Bronchial epithelial cell (primary cell): ENCODE measurements around the gene SUCNR1. TPM values are rescaled to one million over a fixed set of nuclear protein-coding genes. Genes with fewer than 3 reads are reported as not detected.
A peak's percentile ranks its signal among the peaks of the same experiment; 100 is the strongest.

Source experiments
- DNase-seq: peaks from one replicate; pipeline ENCODE4 v3.0.0-alpha.2; 2010; ENCODE audit warnings: low read depth
- FAIRE-seq: peaks from 2 replicates; lab custom pipeline; 2011; peaks lifted over from hg19 to GRCh38; lab: Jason Lieb, UNC
- H3K27me3 ChIP-seq: 2 replicates; pipeline ENCODE4 v1.5.1; 2011; ENCODE audit warnings: low read length; ENCODE audit not compliant: control insufficient read depth, insufficient read depth
- H3K36me3 ChIP-seq: 2 replicates; pipeline ENCODE4 v1.5.1; 2011; ENCODE audit warnings: low read length; ENCODE audit not compliant: control insufficient read depth, insufficient read depth
- H3K4me3 ChIP-seq: 2 replicates; pipeline ENCODE4 v1.5.1; 2011; ENCODE audit warnings: mild to moderate bottlenecking, low read depth, low read length, control low read depth
- CTCF ChIP-seq: IDR thresholded peaks from 2 replicates; pipeline ENCODE4 v1.5.1; 2011; ENCODE audit warnings: mild to moderate bottlenecking, moderate library complexity, low read length, control low read depth, inconsistent platforms; ENCODE audit not compliant: insufficient read depth, severe bottlenecking
- total RNA-seq: library from RNA; depleted of rRNA; stranded (reverse); fragments of >200 nt; gene quantifications from 2 replicates; pipeline ENCODE4 v1.2.1, GENCODE V29; 2014

The SUCNR1 gene
- total RNA-seq, 1 donor from 2014 or later, result not detected

- no peak for TF ChIP-seq CTCF
- Histone ChIP-seq H3K4me3 (no peak overlapping the region), H3K27me3 (no peaks in the 10 kb centered on the region), H3K36me3 (no peaks in the 10 kb centered on the region)
- FAIRE-seq, result no peak
- DNase-seq, result no peak
These were observed 17.3 kb upstream of the SUCNR1 start for GRCh38 chr3:151856118-151856517.

- DNase-seq (no peak), FAIRE-seq (no peak)
- Histone ChIP-seq H3K36me3 (no peaks in the 10 kb centered on the region), H3K27me3 (no peaks in the 10 kb centered on the region), H3K4me3 (no peak overlapping the region)
- TF ChIP-seq CTCF, result no peak
These were observed 16.8 kb upstream of the SUCNR1 start for GRCh38 chr3:151856641-151857040.

GRCh38 chr3:151859233-151859673 lies 14.2 kb upstream of the SUCNR1 start:
- H3K27me3 ChIP-seq, result no peaks in the 10 kb centered on the region
- no peak overlapping the region for H3K4me3 ChIP-seq
- FAIRE-seq (no peak), DNase-seq (no peak)
- H3K36me3 ChIP-seq, result no peaks in the 10 kb centered on the region
- TF ChIP-seq CTCF, result no peak

GRCh38 chr3:151859905-151860304 lies 13.5 kb upstream of the SUCNR1 start:
- H3K27me3 ChIP-seq, result no peaks in the 10 kb centered on the region
- DNase-seq (no peak), FAIRE-seq (no peak)
- no peak overlapping the region for H3K4me3 ChIP-seq
- H3K36me3 ChIP-seq, result no peaks in the 10 kb centered on the region
- TF ChIP-seq CTCF, result no peak

GRCh38 chr3:151863611-151864010 lies 9.8 kb upstream of the SUCNR1 start:
- Histone ChIP-seq H3K4me3 (no peak overlapping the region), H3K36me3 (no peaks in the 10 kb centered on the region), H3K27me3 (no peaks in the 10 kb centered on the region)
- DNase-seq (no peak), FAIRE-seq (no peak)
- no peak for TF ChIP-seq CTCF

- H3K4me3 ChIP-seq, result no peak overlapping the region
- H3K36me3 ChIP-seq, result no peaks in the 10 kb centered on the region
- FAIRE-seq (no peak), DNase-seq (peak; percentile 87)
- H3K27me3 ChIP-seq, result no peaks in the 10 kb centered on the region
- TF ChIP-seq CTCF, result no peak
These were observed 8.9 kb upstream of the SUCNR1 start for GRCh38 chr3:151864423-151865101.
